Measurements from ENCODE around the gene SPI1.

DNA sequence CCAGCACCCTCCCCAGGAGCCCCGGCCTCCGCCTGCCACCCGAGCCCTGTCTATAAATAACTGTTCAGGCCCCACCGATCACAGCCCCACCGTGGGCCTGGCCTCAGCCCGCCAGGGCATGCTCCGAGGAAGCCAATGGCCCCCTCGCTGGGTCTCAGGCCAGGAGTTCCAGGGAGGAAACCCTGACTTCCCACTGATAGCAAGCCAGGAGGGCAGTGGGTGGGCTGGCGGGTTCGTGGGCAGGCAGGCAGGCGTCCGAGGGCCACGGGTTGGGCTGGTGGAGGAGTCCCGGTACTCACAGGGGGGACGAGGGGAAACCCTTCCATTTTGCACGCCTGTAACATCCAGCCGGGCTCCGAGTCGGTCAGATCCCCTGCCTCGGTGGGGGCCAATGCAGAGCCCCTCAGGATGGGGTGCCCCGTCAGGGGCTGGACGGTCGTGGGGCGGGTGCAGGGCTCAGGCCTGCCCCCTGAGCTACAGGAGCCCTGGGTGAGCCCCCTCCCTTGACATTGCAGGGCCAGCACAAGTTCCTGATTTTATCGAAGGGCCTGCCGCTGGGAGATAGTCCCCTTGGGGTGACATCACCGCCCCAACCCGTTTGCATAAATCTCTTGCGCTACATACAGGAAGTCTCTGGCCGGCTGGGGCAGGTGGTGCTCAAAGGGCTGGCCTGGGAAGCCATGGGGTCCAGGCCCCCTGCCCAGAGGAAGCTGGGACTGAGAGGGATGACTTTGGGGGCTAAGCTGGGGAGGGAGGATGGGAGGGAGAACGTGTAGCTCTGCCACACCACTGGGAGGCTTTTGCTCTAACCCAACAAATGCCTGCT is at the start of gene SPI1:
- TF ChIP-seq, protein P1, sequence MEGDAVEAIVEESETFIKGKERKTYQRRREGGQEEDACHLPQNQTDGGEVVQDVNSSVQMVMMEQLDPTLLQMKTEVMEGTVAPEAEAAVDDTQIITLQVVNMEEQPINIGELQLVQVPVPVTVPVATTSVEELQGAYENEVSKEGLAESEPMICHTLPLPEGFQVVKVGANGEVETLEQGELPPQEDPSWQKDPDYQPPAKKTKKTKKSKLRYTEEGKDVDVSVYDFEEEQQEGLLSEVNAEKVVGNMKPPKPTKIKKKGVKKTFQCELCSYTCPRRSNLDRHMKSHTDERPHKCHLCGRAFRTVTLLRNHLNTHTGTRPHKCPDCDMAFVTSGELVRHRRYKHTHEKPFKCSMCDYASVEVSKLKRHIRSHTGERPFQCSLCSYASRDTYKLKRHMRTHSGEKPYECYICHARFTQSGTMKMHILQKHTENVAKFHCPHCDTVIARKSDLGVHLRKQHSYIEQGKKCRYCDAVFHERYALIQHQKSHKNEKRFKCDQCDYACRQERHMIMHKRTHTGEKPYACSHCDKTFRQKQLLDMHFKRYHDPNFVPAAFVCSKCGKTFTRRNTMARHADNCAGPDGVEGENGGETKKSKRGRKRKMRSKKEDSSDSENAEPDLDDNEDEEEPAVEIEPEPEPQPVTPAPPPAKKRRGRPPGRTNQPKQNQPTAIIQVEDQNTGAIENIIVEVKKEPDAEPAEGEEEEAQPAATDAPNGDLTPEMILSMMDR (IDR thresholded peaks at IDR 0.05; ENCODE audit: extremely low read depth in 1 of 2, insufficient read depth in 1 of 2, low read depth in 1 of 2, low read length in 2 of 2): no peak
- TF ChIP-seq FOS (IDR thresholded peaks at IDR 0.05; ENCODE audit: borderline replicate concordance, insufficient read depth, low read length): no peak
- no peak for TF ChIP-seq POLR2A (IDR thresholded peaks at IDR 0.05; ENCODE audit: low read depth, low read length)
